G401 (cell line): ENCODE results near the gene TESK1. TPM values are rescaled to one million over a fixed set of nuclear protein-coding genes. Genes with fewer than 3 reads are reported as not detected.
A peak's percentile ranks its signal among the peaks of the same experiment; 100 is the strongest.

ENCODE experiments used
- DNase-seq: peaks from one replicate; pipeline ENCODE4 v3.0.0-alpha.2; 2015; ENCODE audit warnings: low spot score
- in situ Hi-C: cut with HindIII; loops from 2 replicates; pipeline ENCODE4 v1.10.0; 2016; ENCODE audit warnings: low sequenced_read_pairs, mixed read lengths
- total RNA-seq: library from RNA; depleted of rRNA; stranded (reverse); fragments of >200 nt; shearing (Covaris generic); gene quantifications from 2 replicates; pipeline ENCODE4 v1.2.3, GENCODE V29; 2014; rRNA removed

The TESK1 gene
- total RNA-seq, 1 experiment from 2014 or later: 9.9 TPM

DNA sequence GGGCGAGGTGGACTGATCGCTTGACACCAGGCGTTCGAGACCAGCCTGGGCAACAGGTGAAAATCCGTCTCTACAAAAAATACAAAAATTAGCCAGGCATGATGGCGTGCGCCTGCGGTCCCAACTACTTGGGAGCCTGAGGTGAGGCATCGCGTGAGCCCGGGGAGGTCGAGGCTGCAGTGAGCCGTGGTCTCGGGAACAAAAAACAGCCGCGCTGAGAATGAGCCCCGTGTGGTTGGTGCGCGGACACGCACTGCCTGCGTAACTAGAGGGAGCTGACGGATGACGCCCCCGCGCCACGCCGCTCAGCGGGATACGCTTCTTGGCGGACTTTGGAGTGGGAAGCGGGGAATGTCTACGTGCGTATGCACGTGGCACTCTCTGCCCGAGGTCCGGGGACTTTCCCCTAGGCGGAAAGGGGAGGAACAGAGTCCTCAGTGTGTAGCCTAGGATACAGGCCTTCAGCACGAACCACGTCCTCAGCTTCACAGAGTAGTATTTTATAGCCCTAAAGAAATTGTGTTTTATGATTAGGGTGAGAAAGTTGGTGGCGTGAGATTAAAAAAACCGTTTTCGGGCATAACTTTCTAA, 52.6 kb downstream of the TESK1 start, which contains the start of gene RMRP:
Gene RMRP (minus strand): TSS at position 474 of the 591 bp plus-strand sequence.
- in situ Hi-C loops: no loop called here
- peak; percentile 99 for DNase-seq

- in situ Hi-C loops: no loop called here
- peak; percentile 91 for DNase-seq
Measured at GRCh38 chr9:35658137-35658967, 53.3 kb downstream of the TESK1 start, which contains the start of gene CCDC107. Gene CCDC107 (plus strand): TSS chr9:35658292. CDS start chr9:35658380, 88 bp downstream.

DNA sequence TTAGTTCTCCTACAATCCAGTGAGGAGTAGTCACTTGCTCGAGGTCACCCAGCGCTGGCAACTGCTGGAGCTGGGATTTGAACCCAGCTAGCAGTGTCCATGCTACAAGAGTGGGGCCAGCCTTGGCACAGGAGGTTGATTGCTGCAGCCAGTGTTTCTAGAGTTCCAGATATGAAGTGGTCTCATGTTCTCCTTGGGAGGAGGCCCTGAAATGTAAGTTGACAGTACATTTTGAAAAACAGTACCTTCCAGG, 53.8 kb downstream of the TESK1 start:
- in situ Hi-C loops: no loop called here
- peak; percentile 54 for DNase-seq

DNA sequence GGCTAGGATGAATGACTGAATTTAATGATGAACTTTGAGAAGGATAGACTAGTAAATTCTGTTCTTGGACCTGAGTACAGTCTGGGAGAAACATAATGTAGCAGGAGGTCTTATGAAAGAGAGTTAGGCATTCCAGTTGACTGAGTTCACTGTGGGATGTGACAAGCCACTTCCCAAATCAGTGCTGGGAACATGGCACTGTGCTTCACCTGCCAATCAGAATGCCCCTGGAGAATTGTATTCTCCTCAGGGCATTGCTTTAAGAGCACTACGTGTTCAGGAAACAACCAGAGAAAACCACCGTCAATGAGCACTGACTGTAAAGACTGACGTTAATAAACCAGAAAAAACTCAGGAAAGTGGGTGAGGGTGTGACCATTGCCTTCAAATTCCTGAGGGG, 54.3 kb downstream of the TESK1 start:
- peak; percentile 30 for DNase-seq
- in situ Hi-C loops: no loop called here

Other genes with a start within 250 kb of the TESK1 start
- gene RUSC2, start 115.2 kb upstream of the TESK1 start, total RNA-seq: 18.6 and 19.1 TPM in 2 replicates
- 2.4 TPM in 1 of 2 replicates, not detected in the other for gene CD72, start 13.2 kb downstream of the TESK1 start, total RNA-seq
- not detected in 2 replicates for gene SIT1, start 45.7 kb downstream of the TESK1 start, total RNA-seq
- gene RMRP, start 52.8 kb downstream of the TESK1 start, total RNA-seq: 4,372 and 15,582 TPM in 2 replicates
- 7.6 and 19.3 TPM in 2 replicates for gene CCDC107, start 53.0 kb downstream of the TESK1 start, total RNA-seq
- gene ARHGEF39, start 59.9 kb downstream of the TESK1 start, total RNA-seq: 12.3 and 12.4 TPM in 2 replicates
- gene CA9, start 68.7 kb downstream of the TESK1 start, total RNA-seq: 0.86 TPM in 1 of 2 replicates, not detected in the other
- gene TPM2, start 84.7 kb downstream of the TESK1 start, total RNA-seq: 439 and 442 TPM in 2 replicates
- gene TLN1, start 126.9 kb downstream of the TESK1 start, total RNA-seq: 146 and 195 TPM in 2 replicates
- 40.3 and 46.0 TPM in 2 replicates for gene CREB3, start 127.4 kb downstream of the TESK1 start, total RNA-seq
- gene GBA2, start 144.0 kb downstream of the TESK1 start, total RNA-seq: 37.2 and 48.6 TPM in 2 replicates
- gene RGP1, start 144.0 kb downstream of the TESK1 start, total RNA-seq: 13.8 and 15.0 TPM in 2 replicates
- not detected in 2 replicates for gene MSMP, start 149.0 kb downstream of the TESK1 start, total RNA-seq
- 0.07 and 0.86 TPM in 2 replicates for gene NPR2, start 186.3 kb downstream of the TESK1 start, total RNA-seq
- gene SPAG8, start 207.0 kb downstream of the TESK1 start, total RNA-seq: 2.1 and 2.4 TPM in 2 replicates
- 32.3 and 55.8 TPM in 2 replicates for gene HINT2, start 209.8 kb downstream of the TESK1 start, total RNA-seq
- not detected in 2 replicates for gene FAM221B, start 223.5 kb downstream of the TESK1 start, total RNA-seq
- gene TMEM8B, start 224.0 kb downstream of the TESK1 start, total RNA-seq: 1.2 and 2.5 TPM in 2 replicates